Tracheal epithelial cell (primary cell): Measurements from ENCODE around the gene GLRB. TPM values are rescaled to one million over a fixed set of nuclear protein-coding genes. Genes with fewer than 3 reads are reported as not detected.

Experiments
- total RNA-seq: library from RNA; depleted of rRNA; stranded (reverse); fragments of >200 nt; gene quantifications from 2 replicates; pipeline ENCODE4 v1.2.1, GENCODE V29; 2014

Gene GLRB
- total RNA-seq: 2.1 and 3.4 TPM in 2 replicates

GRCh38 chr4:157075811-157076577 is at the start of gene GLRB:
Gene GLRB (plus strand): TSS chr4:157076150. CDS start chr4:157078025, 1,875 bp downstream.

GRCh38 chr4:157220371-157220881 is 144.5 kb downstream of the GLRB start, which contains the start of gene GRIA2:
Gene GRIA2 (plus strand): TSS chr4:157220728. CDS start chr4:157221043, 315 bp downstream.

Other genes with a start within 250 kb of the GLRB start
- 39.2 and 48.9 TPM in 2 replicates for gene PDGFC, start 104.4 kb upstream of the GLRB start, total RNA-seq
- not detected in 2 replicates for gene GRIA2, start 144.6 kb downstream of the GLRB start, total RNA-seq